ENCODE results near the gene HACD1. TPM values are rescaled to one million over a fixed set of nuclear protein-coding genes. Genes with fewer than 3 reads are reported as not detected.

HACD1 gene
- total and polyA plus RNA-seq, 2 donors (not counting 3 experiments of a cell fraction or from before 2014, with no cell fraction given), result 17.4 to 25.2 TPM

DNA sequence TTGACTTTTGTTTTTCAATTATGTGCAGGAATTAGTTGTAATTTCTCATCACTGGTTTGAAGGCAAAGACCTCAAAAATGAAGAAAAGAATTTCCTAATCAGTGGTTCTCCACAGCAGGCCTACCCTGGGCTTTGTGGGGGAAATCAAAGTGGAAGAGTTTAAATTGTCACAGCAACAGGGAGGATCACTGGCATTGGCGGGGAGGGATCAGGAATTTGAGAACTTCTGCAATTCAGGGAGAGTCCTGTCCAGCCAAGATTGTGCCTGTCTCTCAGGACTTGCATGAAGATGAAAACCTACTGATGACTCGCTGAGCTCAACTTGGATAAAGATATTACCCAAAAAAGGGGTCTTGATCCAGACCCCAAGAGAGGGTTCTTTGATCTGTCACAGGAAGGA is 70.1 kb downstream of the HACD1 start:
- Histone ChIP-seq H3K27ac (ENCODE audit: insufficient read depth, low read depth, low read length) (no peak overlapping the region), H2AFZ (ENCODE audit: low read depth, low read length) (no peak overlapping the region)

More for the DNA sequence above, 70.1 kb downstream of the HACD1 start:
- peaks cover 2% of the 10 kb centered on the region for H3K79me2 ChIP-seq (ENCODE audit: control insufficient read depth, insufficient read depth, low read length)
- no peak overlapping the region for H3K4me2 ChIP-seq (ENCODE audit: insufficient read depth, low read length)
- no peak overlapping the region for H3K9ac ChIP-seq (replicated peaks; ENCODE audit: extremely low read depth, insufficient read depth, low read length)
- no peaks in the 10 kb centered on the region for H4K20me1 ChIP-seq (replicated peaks; ENCODE audit: control insufficient read depth, extremely low read depth, insufficient read depth, low read length)
- TF ChIP-seq GATA2 (IDR thresholded peaks at IDR 0.05; ENCODE audit: insufficient read depth, insufficient read length, low read depth, low read length) (no peak), JUN (IDR thresholded peaks at IDR 0.05; ENCODE audit: borderline replicate concordance, insufficient read depth, insufficient read length, low read depth) (no peak), FOS (IDR thresholded peaks at IDR 0.05; ENCODE audit: borderline replicate concordance, insufficient read depth, low read length) (no peak), MYC (IDR thresholded peaks at IDR 0.05; ENCODE audit: low read depth, low read length) (no peak), POLR2AphosphoS5 (IDR thresholded peaks at IDR 0.05; ENCODE audit: insufficient read depth, low read depth, low read length) (no peak), EZH2 (IDR thresholded peaks at IDR 0.05; ENCODE audit: borderline replicate concordance, low read depth, low read length, severe bottlenecking) (no peak), POLR2A (IDR thresholded peaks at IDR 0.05; ENCODE audit: low read depth, low read length) (no peak)
- TF ChIP-seq, protein P1, sequence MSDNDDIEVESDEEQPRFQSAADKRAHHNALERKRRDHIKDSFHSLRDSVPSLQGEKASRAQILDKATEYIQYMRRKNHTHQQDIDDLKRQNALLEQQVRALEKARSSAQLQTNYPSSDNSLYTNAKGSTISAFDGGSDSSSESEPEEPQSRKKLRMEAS (IDR thresholded peaks at IDR 0.05; ENCODE audit: insufficient read depth, insufficient read length), result no peak
- TF ChIP-seq, protein P2, sequence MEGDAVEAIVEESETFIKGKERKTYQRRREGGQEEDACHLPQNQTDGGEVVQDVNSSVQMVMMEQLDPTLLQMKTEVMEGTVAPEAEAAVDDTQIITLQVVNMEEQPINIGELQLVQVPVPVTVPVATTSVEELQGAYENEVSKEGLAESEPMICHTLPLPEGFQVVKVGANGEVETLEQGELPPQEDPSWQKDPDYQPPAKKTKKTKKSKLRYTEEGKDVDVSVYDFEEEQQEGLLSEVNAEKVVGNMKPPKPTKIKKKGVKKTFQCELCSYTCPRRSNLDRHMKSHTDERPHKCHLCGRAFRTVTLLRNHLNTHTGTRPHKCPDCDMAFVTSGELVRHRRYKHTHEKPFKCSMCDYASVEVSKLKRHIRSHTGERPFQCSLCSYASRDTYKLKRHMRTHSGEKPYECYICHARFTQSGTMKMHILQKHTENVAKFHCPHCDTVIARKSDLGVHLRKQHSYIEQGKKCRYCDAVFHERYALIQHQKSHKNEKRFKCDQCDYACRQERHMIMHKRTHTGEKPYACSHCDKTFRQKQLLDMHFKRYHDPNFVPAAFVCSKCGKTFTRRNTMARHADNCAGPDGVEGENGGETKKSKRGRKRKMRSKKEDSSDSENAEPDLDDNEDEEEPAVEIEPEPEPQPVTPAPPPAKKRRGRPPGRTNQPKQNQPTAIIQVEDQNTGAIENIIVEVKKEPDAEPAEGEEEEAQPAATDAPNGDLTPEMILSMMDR (IDR thresholded peaks at IDR 0.05; ENCODE audit: extremely low read depth in 1 of 2, insufficient read depth in 1 of 2, low read depth in 1 of 2, low read length in 2 of 2), result no peak
- dilution Hi-C loops (cut with MboI; ENCODE audit: extremely low pct_ligation_motif_present, low sequenced_read_pairs), result no loop called here
- no peaks in the 10 kb centered on the region for H3K36me3 ChIP-seq (ENCODE audit: control insufficient read depth in 2 of 2, extremely low read depth in 1 of 2, insufficient read depth in 2 of 2, low read length in 2 of 2)
- intact Hi-C loops (cut with micrococcal nuclease), result no loop called here
- FAIRE-seq, result no peak
- H3K27me3 ChIP-seq (ENCODE audit: control insufficient read depth in 2 of 2, insufficient read depth in 2 of 2, low read length in 2 of 2), result no peaks in the 10 kb centered on the region
- POLR2A ChIA-PET, result no interaction called here
- H3K4me1 ChIP-seq (ENCODE audit: control insufficient read depth, extremely low read depth, insufficient read depth, low read length), result no peaks in the 10 kb centered on the region
- CTCF ChIA-PET, result interaction anchor here (1.5 kb wide), 1 partner anchor 18 kb away, joined by 4 read pairs; no protein-coding TSS in a partner anchor
- no peaks in the 10 kb centered on the region for H3K9me1 ChIP-seq (replicated peaks; ENCODE audit: control insufficient read depth, extremely low read depth, insufficient read depth, low read length)
- no peak for DNase-seq (ENCODE audit: low read depth, low spot score)
- no peak overlapping the region for H3K4me3 ChIP-seq (replicated peaks in 1 of 3; ENCODE audit: insufficient read depth in 1 of 3, low read depth in 1 of 3, low read length in 3 of 3)
- no TSS peak for BruUV-seq (replicated peaks)
- H3K9me3 ChIP-seq (replicated peaks; ENCODE audit: control insufficient read depth, insufficient read depth, low read length), result no peaks in the 10 kb centered on the region

All from endothelial cell of umbilical vein (primary cell).